ENCODE data around the gene CFAP97D2.
"Not testable (repeated sequence)": the region's sequence is repeated elsewhere in the genome, so short reads cannot be mapped to it uniquely, and the experiment has no call there.

The CFAP97D2 gene

DNA sequence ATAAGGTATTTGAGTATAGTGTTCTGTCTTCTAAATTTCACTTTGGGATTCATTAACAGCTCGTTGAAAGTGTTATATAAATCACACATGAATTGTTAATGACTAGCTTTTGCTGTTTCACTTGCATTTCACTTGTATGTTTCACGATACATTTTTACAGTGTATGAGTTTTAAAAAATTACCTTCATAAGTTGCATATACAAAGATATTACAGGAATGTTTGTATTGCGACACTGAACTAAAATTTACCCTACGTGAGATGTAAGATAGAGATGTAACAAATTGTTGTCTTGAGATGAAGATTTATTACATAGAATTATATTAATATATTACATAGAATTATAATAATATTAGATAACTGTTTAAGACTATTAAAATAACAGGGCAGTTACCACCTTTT lies 57.2 kb downstream of the CFAP97D2 start:
- no peak for DNase-seq

DNA sequence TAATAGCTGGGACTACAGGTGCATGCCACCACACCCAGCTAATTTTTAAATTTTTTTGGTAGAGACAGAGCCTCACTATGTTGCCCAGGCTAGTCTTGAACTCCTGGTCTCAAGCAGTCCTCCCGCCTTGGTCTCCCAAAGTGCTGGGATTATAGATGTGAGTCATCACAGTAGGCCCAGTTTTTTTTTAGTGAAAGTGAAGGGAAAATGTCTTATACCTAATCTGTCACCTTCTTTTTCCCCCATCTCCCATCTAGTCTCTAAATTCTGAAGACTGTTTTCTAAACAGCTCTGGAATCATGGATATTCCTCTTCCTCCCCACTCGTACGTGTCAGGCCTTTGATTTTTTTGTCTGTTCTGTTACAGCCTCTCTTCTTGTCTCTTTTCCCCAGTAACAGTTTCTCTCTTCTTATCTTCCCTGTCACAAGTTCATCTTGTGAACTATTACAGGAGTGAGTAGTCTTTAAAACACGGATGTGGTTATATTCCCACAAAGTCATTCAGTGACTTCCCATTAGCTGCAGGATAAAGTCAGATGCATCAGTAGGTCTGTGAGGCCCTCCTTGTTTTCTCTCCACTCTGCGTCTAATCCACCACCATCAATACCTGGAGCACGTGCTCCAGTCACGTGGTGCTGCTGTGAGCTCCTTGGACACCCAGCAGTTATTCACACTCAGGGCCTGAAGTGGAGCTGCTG lies 58.5 kb downstream of the CFAP97D2 start:
- DNase-seq = no peak

GRCh38 chr13:114241918-114242317 lies 62.9 kb downstream of the CFAP97D2 start:
- DNase-seq = no peak

- DNase-seq = no peak
These were observed 64.9 kb downstream of the CFAP97D2 start for GRCh38 chr13:114243971-114244370.

GRCh38 chr13:114244637-114245036 lies 65.6 kb downstream of the CFAP97D2 start:
- no peak for DNase-seq

DNA sequence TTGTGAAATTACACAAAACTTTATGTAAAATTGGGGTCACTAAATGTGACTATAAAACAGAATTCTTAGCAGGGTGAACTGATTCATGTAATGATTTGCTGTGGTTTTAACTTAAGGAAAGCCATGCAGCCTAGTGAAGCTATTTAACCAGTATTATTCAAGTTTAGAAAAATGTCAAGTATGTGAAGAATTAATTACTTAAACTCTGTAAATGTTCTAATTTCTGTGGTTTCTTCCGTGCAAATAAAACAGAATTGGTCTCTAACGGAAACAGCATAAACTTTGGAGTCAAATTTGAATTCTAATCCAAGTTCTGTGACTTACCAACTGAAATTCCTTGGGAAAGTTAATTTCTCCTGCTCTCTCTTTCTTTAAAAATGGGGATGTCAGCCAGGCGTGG lies 69.0 kb downstream of the CFAP97D2 start:
- DNase-seq = no peak

DNA sequence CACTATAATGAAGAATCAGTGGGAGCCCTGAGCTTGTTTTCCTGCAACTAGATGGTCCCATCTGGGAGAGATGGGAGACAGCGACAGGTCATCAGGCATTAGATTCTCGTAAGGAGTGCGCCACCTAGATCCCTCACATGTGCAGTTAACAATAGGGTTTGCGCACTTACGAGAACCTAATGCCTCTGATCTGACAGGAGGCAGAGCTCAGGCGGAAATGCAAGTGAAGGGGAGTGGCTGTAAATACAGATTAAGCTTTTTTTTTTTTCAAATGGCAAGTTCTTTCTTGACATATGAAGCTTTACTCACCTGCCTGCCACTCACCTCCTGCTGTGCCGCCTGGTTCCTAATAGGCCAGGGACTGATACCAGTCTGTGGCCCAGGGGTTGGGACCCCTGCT lies 70.0 kb downstream of the CFAP97D2 start:
- DNase-seq = no peak

GRCh38 chr13:114251639-114252440 lies 72.8 kb downstream of the CFAP97D2 start:
- DNase-seq = not testable (repeated sequence)

DNA sequence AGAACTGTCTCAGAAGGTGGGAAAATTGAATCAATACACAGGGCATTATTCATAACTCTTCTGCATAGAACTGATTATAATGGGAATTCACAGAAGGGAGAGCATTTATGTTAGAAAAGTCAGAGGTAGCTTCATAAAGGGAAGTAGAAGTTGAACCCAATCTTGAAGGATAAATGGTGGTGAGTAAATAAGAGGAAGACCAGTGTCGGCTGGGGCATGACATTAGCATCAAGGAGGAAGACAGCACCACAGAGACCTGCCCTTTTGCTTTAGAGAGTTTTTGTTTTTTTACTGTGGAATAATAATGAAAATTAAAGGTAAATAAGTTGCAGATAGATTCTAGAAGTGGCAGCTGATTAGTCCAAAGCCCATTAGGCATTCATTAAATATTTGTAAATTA lies 77.5 kb downstream of the CFAP97D2 start:
- no peak for DNase-seq

DNA sequence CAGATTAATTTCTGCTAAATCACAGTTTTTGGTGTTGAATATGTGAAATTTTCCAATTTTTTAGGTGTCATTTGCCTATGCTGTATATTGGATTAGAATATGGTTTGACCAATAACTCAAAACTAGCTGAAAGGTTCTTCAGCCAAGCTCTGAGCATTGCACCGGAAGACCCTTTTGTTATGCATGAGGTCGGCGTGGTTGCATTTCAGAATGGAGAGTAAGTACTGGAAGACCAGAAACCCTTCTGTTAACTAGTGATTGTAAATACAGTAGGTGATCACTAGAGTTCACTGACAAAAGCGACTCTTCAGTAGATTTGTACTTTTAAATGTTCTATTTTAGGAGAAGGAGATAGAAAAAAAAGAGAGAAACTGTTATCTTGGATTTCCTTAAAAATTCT lies 78.0 kb downstream of the CFAP97D2 start:
- DNase-seq = no peak

DNA sequence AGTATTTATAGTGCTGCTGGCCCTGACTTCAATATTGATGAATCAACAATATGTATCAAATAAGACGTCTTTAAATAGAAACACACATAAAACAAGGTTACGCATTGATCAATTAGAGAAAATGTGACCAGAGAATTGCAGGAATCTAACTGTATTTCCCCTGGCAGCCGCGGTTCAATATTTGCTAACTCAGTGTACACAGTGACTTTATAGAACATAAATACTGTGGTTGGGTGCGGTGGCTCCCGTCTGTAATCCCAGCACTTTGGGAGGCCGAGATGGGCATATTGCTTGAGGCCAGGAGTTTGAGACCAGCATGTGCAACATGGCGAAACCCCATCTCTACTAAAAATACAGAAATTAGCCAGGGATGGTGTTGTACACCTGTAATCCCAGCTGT lies 79.5 kb downstream of the CFAP97D2 start:
- DNase-seq = no peak

DNA sequence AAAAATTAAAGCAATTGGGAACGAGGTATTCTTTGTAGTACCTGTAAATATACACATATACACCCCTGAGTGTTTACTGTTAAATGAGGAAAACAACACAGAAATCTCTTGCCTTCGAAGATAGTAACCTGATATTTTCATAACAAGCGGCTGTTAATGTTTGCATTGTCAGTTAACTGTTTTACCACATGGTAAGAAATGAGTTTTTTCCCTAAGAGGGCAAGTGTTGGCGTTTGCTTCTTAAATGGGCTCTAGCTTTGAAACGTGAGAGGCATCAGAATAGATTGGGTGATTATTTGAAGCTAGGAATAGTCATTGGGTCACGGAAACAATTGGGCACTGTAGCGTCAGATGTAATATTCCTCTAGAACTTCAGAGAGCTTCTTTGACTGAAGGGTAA lies 80.3 kb downstream of the CFAP97D2 start:
- no peak for DNase-seq

- no peak for DNase-seq
These were observed 80.9 kb downstream of the CFAP97D2 start for GRCh38 chr13:114259974-114260373.

- DNase-seq = no peak
These were observed 81.8 kb downstream of the CFAP97D2 start for GRCh38 chr13:114260814-114261213.

DNA sequence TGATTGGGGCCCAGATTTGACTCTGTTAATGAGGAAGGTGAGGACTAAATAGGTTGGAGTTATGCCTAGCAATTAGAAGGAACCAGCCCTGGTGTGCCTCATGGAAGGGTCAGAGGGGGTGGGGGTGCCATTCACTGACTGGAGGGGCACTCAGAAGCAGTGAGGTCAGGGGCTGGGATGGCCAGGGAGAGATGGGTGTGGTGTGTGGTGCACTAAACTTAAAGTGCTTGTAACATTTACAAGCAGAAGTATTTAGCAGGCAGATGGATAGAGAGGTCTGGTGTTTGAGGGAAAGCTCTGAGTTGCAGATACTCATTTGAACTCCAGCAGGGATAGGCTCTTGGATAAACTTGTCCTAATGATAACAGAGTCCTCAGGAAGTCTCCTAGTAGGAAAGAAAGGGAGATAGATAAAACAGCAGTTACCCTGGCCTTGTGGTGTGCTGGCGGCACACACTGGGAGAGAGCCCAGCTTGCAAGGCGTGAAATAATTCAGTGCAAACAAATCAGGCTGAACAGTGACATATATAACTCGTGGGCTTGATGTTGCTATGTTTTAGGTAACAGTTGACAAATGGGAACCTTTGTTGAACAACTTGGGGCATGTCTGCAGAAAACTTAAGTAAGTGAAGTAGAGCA lies 82.4 kb downstream of the CFAP97D2 start:
- DNase-seq = no peak

GRCh38 chr13:114263578-114263977 lies 84.5 kb downstream of the CFAP97D2 start:
- DNase-seq = no peak

GRCh38 chr13:114264313-114264712 lies 85.3 kb downstream of the CFAP97D2 start:
- not testable (repeated sequence) for DNase-seq

DNA sequence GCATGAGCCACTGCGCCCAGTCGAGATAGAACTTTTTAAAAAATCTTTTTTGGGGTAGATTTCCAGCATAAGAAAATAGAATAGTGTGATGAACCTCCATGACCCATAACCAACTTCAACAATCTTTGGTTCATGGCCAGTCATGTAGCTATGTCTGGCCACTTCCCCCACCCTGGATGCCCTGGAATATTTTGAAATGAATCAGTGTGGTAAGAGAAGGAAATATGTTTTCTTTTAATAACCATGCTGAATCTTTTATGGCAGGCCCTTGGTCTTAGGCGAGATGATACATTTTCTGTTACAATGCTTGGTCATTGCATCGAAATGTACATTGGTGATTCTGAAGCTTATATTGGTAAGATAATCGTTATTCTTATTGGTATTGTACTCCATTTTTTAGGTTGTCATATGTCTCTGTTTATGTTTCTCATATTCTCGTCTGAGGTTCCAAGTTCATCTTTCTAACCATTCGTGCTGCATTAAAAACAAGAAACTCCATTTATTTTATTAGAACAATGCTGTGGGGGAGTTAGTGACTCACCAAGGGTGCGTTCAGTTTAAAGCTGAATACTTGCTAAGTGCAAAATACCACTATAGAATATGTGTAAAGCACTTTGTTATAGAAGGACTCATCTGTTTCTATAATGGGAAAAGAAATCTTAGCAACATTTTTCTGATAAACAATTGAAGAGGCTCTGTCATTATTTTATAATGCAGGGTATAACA lies 86.0 kb downstream of the CFAP97D2 start:
- no peak for DNase-seq

DNA sequence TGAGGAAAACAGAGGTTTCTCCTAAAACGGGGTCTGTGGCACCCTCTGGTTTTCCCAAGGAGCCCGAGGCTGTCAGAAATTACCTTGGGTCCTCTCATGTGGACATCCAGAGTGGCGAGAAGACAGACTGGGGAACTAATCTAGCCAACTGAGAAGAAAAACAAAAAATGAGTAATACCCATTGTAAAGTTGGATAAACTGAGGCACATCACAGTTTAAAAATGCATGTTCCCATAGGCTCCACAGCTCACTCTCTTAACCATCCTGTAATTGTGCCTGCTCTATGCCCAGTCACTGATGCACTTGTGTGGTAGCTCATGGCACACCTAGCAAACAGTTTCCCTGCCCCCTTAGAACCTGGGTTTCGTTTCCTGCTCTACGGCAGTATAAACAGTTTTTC lies 87.2 kb downstream of the CFAP97D2 start:
- no peak for DNase-seq

GRCh38 chr13:114268344-114269280 lies 89.6 kb downstream of the CFAP97D2 start:
- DNase-seq = no peak

GRCh38 chr13:114269281-114269770 lies 90.3 kb downstream of the CFAP97D2 start:
- no peak for DNase-seq
